GM12874 (cell line): ENCODE measurements around the gene RBFOX1.

Experiments used
- CTCF ChIP-seq: IDR thresholded peaks from 2 replicates; pipeline ENCODE4 v1.5.1; 2011; ENCODE audit warnings: low read depth, mild to moderate bottlenecking, control low read depth, low read length, moderate library complexity; ENCODE audit not compliant: insufficient read depth

RBFOX1 gene

GRCh38 chr16:7400117-7400890 is 67.7 kb downstream of the RBFOX1 start:
- TF ChIP-seq CTCF: no peak

- TF ChIP-seq CTCF: no peak
Observed at GRCh38 chr16:7404217-7404616, 71.6 kb downstream of the RBFOX1 start.

GRCh38 chr16:7405166-7405565 is 72.5 kb downstream of the RBFOX1 start:
- TF ChIP-seq CTCF: no peak

DNA sequence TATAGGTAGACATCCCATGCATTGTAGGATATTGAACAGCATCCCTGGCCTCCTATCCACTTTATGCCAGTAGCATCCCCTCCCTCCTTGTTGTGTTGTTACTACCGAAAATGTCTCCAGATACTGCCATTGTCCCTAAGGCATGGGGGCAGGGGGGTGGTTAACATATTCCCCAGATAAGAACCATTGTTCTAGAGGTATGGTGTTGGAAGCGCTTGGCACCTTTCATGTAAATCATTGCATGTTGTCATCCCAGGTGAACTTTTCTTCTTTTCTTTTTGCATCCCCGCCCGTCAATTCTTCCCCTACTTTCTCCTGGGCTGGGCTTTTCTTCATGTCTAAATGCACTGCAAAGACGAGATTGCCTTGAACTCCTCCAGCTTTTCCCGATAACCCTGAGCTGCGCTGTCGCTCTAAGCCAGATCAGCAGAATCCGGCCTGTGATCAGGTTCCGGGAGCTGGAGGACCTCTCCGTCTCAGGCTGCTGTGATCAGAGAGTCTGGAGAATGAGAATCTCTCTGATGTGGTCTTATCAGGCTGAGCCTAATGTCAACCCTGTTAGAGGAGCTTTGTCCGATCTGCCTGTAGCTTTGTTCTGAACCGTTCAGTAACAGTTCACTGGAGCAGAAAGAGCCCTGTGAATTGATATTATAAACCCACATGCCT is 76.2 kb downstream of the RBFOX1 start:
- no peak for TF ChIP-seq CTCF

DNA sequence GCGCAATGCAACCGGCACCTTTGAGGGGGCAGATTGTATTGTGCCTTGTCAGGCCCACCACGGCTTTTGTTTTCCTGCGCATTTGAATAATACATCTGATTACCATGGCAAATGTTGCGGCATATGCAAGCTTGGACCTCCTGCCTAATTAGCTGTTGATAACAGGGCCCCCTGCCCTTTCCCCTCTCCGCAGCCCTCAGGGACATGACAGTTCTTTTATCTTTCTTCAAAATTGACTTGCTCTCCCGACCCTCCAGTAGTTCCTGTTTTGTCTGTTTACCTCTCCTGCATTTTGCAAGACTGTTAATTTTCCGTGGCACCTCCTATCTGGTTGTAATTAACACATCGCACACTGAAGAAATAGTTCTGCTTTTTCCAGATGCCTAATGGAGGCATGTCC is 86.8 kb downstream of the RBFOX1 start:
- TF ChIP-seq CTCF: no peak

GRCh38 chr16:7420079-7420478 is 87.4 kb downstream of the RBFOX1 start:
- no peak for TF ChIP-seq CTCF

DNA sequence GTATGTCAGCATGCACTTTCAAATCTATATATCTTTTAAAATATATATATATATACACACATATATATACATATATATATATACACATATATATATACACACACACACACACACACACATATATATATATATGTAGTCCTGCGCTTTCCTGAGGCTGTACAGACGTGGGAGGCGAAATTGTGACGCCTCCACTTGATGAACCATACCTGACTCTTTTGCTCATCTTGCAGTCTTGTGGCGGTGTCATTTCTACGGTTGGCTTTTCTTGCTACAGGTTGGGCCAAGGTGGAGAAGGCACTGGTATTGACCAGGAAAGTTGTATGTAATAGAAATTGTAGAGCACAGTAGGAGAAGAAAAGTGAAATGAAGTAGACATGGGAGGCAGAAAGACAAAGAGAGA is 88.2 kb downstream of the RBFOX1 start:
- TF ChIP-seq CTCF: no peak
